H1 (cell line): ENCODE data around the gene BCAP31. TPM values are rescaled to one million over a fixed set of nuclear protein-coding genes. Genes with fewer than 3 reads are reported as not detected.
A peak's percentile ranks its signal among the peaks of the same experiment; 100 is the strongest.

Experiments used
- CTCF ChIA-PET: fragments of 300-600 bp; sonication (Branson Sonifier 250); formaldehyde crosslinking; loops from one replicate; lab custom pipeline; 2021; ENCODE audit not compliant: partially characterized antibody; lab: Charles Lee
- POLR2A ChIA-PET: fragments of 300-600 bp; sonication (Branson Sonifier 250); formaldehyde crosslinking; loops from one replicate; lab custom pipeline; 2021; ENCODE audit warnings: inconsistent platforms; ENCODE audit not compliant: partially characterized antibody; lab: Charles Lee
- DNase-seq, 2 experiments: peaks; one replicate each; pipeline versions ENCODE4 v3.0.0 to v3.0.0-alpha.2; 2010 to 2022; ENCODE audit warnings: low spot score in 2 of 2, low read depth in 1 of 2, mixed read lengths in 1 of 2
- FAIRE-seq: peaks from 2 replicates; lab custom pipeline; 2011; peaks lifted over from hg19 to GRCh38; lab: Jason Lieb, UNC
- H2AFZ ChIP-seq: 2 replicates; pipeline ENCODE4 v1.8.1; 2012; ENCODE audit warnings: low read length, inconsistent platforms
- H2AK5ac ChIP-seq: 2 replicates; pipeline ENCODE4 v1.6.1; 2013; ENCODE audit warnings: low read depth, low read length
- H2BK120ac ChIP-seq: replicated peaks from 2 replicates; pipeline ENCODE3; 2013; ENCODE audit warnings: low read depth, low read length, inconsistent platforms
- H2BK12ac ChIP-seq: 2 replicates; pipeline ENCODE4 v1.6.1; 2013; ENCODE audit warnings: low read depth, low read length
- H2BK15ac ChIP-seq: 2 replicates; pipeline ENCODE4 v1.6.1; 2013; ENCODE audit warnings: low read length
- H2BK20ac ChIP-seq: 2 replicates; pipeline ENCODE4 v1.6.1; 2013; ENCODE audit warnings: low read length
- H2BK5ac ChIP-seq: 2 replicates; pipeline ENCODE4 v1.6.1; 2013; ENCODE audit warnings: low read depth, low read length
- H3K14ac ChIP-seq: 2 replicates; pipeline ENCODE4 v1.6.1; 2013; ENCODE audit warnings: inconsistent platforms; ENCODE audit not compliant: insufficient read length
- H3K18ac ChIP-seq: 2 replicates; pipeline ENCODE4 v1.6.1; 2013; ENCODE audit warnings: low read length; ENCODE audit errors: extremely low read depth
- H3K23ac ChIP-seq: 2 replicates; pipeline ENCODE4 v1.6.1; 2013; ENCODE audit warnings: inconsistent platforms; ENCODE audit not compliant: insufficient read length
- H3K23me2 ChIP-seq: 2 replicates; pipeline ENCODE4 v1.6.1; 2013; ENCODE audit warnings: low read depth, low read length
- H3K27ac ChIP-seq: 2 replicates; pipeline ENCODE4 v1.6.1; 2011; ENCODE audit warnings: low read depth, low read length, inconsistent platforms
- H3K27me3 ChIP-seq, 4 experiments: replicated peaks in 1 of 4; 1 replicate in 1 of 4; 2 replicates in 3 of 4; pipeline versions ENCODE4 v1.6.1 to v1.8.1; 2011 to 2013; ENCODE audit warnings: low read length in 3 of 4, mild to moderate bottlenecking in 3 of 4, inconsistent platforms in 2 of 4, mixed read lengths in 2 of 4, moderate library complexity in 1 of 4; ENCODE audit not compliant: control insufficient read depth in 3 of 4, insufficient read depth in 3 of 4; ENCODE audit errors: extremely low read depth in 1 of 4
- H3K36me3 ChIP-seq, 4 experiments: 2 replicates each; pipeline versions ENCODE4 v1.6.1 to v1.8.1; 2011 to 2013; ENCODE audit warnings: mild to moderate bottlenecking in 4 of 4, low read length in 3 of 4, moderate library complexity in 2 of 4, control low read depth in 1 of 4, inconsistent platforms in 1 of 4; ENCODE audit not compliant: insufficient read depth in 4 of 4, control insufficient read depth in 2 of 4
- H3K4ac ChIP-seq: replicated peaks from 2 replicates; pipeline ENCODE3; 2013; ENCODE audit warnings: low read length, low read depth, mixed read lengths, inconsistent platforms; ENCODE audit not compliant: insufficient read length
- H3K4me1 ChIP-seq, 4 experiments: replicated peaks in 1 of 4; 1 replicate in 1 of 4; 2 replicates in 3 of 4; pipeline versions ENCODE4 v1.6.1 to v1.8.1; 2011 to 2013; ENCODE audit warnings: low read length in 3 of 4, inconsistent platforms in 2 of 4, mixed read lengths in 1 of 4; ENCODE audit not compliant: insufficient read depth in 4 of 4, control insufficient read depth in 3 of 4
- H3K4me2 ChIP-seq, 2 experiments: 2 replicates each; pipeline versions ENCODE4 v1.6.1 to v1.8.1; 2011 to 2013; ENCODE audit warnings: low read depth in 2 of 2, low read length in 2 of 2, control low read depth in 1 of 2, inconsistent platforms in 1 of 2, mild to moderate bottlenecking in 1 of 2; ENCODE audit not compliant: insufficient read depth in 1 of 2
- H3K4me3 ChIP-seq, 4 experiments: fragments of 200-600, 300-600 bp in 1 of 4; sonication (generic), shearing (Covaris generic), sonication (Bioruptor Twin) in 1 of 4; 2 replicates each; pipeline versions ENCODE4 v1.5.1 to v1.8.1; 2011 to 2016; ENCODE audit warnings: low read length in 4 of 4, low read depth in 3 of 4, control low read depth in 2 of 4, inconsistent platforms in 2 of 4, mild to moderate bottlenecking in 2 of 4, mixed read lengths in 1 of 4, moderate library complexity in 1 of 4; ENCODE audit not compliant: insufficient read depth in 2 of 4; ENCODE audit errors: extremely low read depth in 1 of 4
- H3K56ac ChIP-seq: replicated peaks from 2 replicates; pipeline ENCODE3; 2013; ENCODE audit warnings: low read depth, mild to moderate bottlenecking, mixed read lengths, low read length, inconsistent platforms; ENCODE audit not compliant: insufficient read length
- H3K79me1 ChIP-seq: 2 replicates; pipeline ENCODE4 v1.6.1; 2013; ENCODE audit warnings: low read depth, low read length, control low read depth
- H3K79me2 ChIP-seq, 2 experiments: 2 replicates each; pipeline versions ENCODE4 v1.6.1 to v1.8.1; 2012 to 2013; ENCODE audit warnings: low read length in 2 of 2, mild to moderate bottlenecking in 2 of 2, inconsistent platforms in 1 of 2; ENCODE audit not compliant: insufficient read depth in 2 of 2, control insufficient read depth in 1 of 2
- H3K9ac ChIP-seq, 4 experiments: replicated peaks in 1 of 4; 1 replicate in 1 of 4; 2 replicates in 3 of 4; pipeline versions ENCODE4 v1.6.1 to v1.8.1; 2011 to 2013; ENCODE audit warnings: low read depth in 3 of 4, low read length in 3 of 4, control low read depth in 2 of 4, mild to moderate bottlenecking in 2 of 4, moderate library complexity in 2 of 4, inconsistent platforms in 1 of 4; ENCODE audit errors: extremely low read depth in 1 of 4
- H3K9me3 ChIP-seq, 2 experiments: 2 replicates each; pipeline versions ENCODE4 v1.6.1 to v1.8.1; 2012 to 2013; ENCODE audit warnings: mild to moderate bottlenecking in 2 of 2, moderate library complexity in 2 of 2, control low read depth in 1 of 2, inconsistent platforms in 1 of 2, low read depth in 1 of 2, low read length in 1 of 2, mixed read lengths in 1 of 2; ENCODE audit not compliant: insufficient read depth in 2 of 2
- H4K20me1 ChIP-seq, 2 experiments: replicated peaks in 1 of 2; 2 replicates each; pipeline versions ENCODE3 to v1.8.1; 2011 to 2013; ENCODE audit warnings: inconsistent platforms in 2 of 2, low read length in 2 of 2, mild to moderate bottlenecking in 1 of 2; ENCODE audit not compliant: insufficient read depth in 2 of 2, control insufficient read depth in 1 of 2
- H4K5ac ChIP-seq: 2 replicates; pipeline ENCODE4 v1.6.1; 2013; ENCODE audit warnings: low read length, low read depth, mixed read lengths, inconsistent platforms; ENCODE audit not compliant: insufficient read length
- H4K8ac ChIP-seq: 2 replicates; pipeline ENCODE4 v1.8.0; 2013; ENCODE audit warnings: mild to moderate bottlenecking, moderate library complexity, low read length, inconsistent platforms; ENCODE audit not compliant: insufficient read depth; ENCODE audit errors: extremely low read depth
- H4K91ac ChIP-seq: replicated peaks from 2 replicates; pipeline ENCODE3; 2013; ENCODE audit warnings: low read length, mixed read lengths, inconsistent platforms; ENCODE audit not compliant: insufficient read length
- RAD21 ChIP-seq, 2 experiments: IDR thresholded peaks in 1 of 2; conservative IDR thresholded peaks in 1 of 2; 2 replicates each; pipeline ENCODE4 v1.6.1; 2011; ENCODE audit warnings: low read depth in 2 of 2, low read length in 2 of 2, improper control_type of control experiment in 1 of 2, inconsistent platforms in 1 of 2, mild to moderate bottlenecking in 1 of 2, moderate library complexity in 1 of 2
- RNF2 ChIP-seq: fragments of 200-900, 300-1000 bp; sonication (generic); IDR thresholded peaks from 2 replicates; pipeline ENCODE4 v1.7.1; 2016; ENCODE audit warnings: borderline replicate concordance, low read depth, mild to moderate bottlenecking, antibody characterized with exemption, low read length; ENCODE audit not compliant: poor library complexity, severe bottlenecking; ENCODE audit errors: missing control alignments
- YY1 ChIP-seq: IDR thresholded peaks from 2 replicates; pipeline ENCODE4 v1.6.1; 2011; ENCODE audit warnings: low read depth, mild to moderate bottlenecking, low read length
- WGBS, 2 experiments: shearing (Covaris generic) in 1 of 2; methylation state at CpG; one replicate each; pipeline versions ENCODE4 v1.1.6 to v1.1.7; 2013 to 2015; ENCODE audit warnings: low lambda C conversion rate in 2 of 2, mixed read lengths in 2 of 2, inconsistent platforms in 1 of 2, low coverage in 1 of 2, missing lambda C conversion rate in 1 of 2; ENCODE audit not compliant: insufficient replicate concordance in 2 of 2, insufficient coverage in 1 of 2, insufficient read length in 1 of 2; ENCODE audit errors: extremely low coverage in 1 of 2, missing lambda C conversion rate in 1 of 2; 5-methylcytosine and 5-hydroxymethylcytosine counted together
- polyA plus RNA-seq, 7 experiments: library from polyadenylated mRNA; depleted of rRNA in 3 of 7; stranded (reverse) in 5 of 7; unstranded in 2 of 7; fragments of >200 nt in 5 of 7; fragments of 200-250 nt in 2 of 7; gene quantifications; 1 replicate in 5 of 7; 2 replicates in 1 of 7; 4 replicates in 1 of 7; pipeline versions ENCODE4 v1.2.1 to v1.2.3, GENCODE V29; 2011 to 2013; ENCODE audit warnings: missing spikeins in 2 of 7, mixed read lengths in 2 of 7
- total RNA-seq: library from RNA; stranded (reverse); fragmentation: NEBNext Ultra II Directional; extraction: Animal tissue kit (Norgen Biotek cat#: 25700); gene quantifications from 2 replicates; pipeline ENCODE4 v1.2.1, GENCODE V29; 2021
- TF ChIP-seq, protein P1 (sequence below), 3 experiments: IDR thresholded peaks; 1 replicate in 2 of 3; 2 replicates in 1 of 3; pipeline versions ENCODE4 v1.5.1 to v1.6.1; 2011; ENCODE audit warnings: low read length in 3 of 3, mild to moderate bottlenecking in 3 of 3, inconsistent platforms in 2 of 3, low read depth in 1 of 3, moderate library complexity in 1 of 3; ENCODE audit not compliant: insufficient read depth in 1 of 3; ENCODE audit errors: control extremely low read depth in 1 of 3

Gene BCAP31
- total and polyA plus RNA-seq, 2 of the 8 experiments (the other 6 are each of a cell fraction or from before 2014, with no cell fraction given) = 136 to 159 TPM

- no peak overlapping the region for H3K4ac ChIP-seq
- no peak overlapping the region for H3K9ac ChIP-seq
- POLR2A ChIA-PET = no interaction called here
- no peak overlapping the region for H2AK5ac ChIP-seq
- no peaks in the 10 kb centered on the region for H3K23me2 ChIP-seq
- H2BK120ac ChIP-seq = no peak overlapping the region
- DNase-seq (peak in 1 of 2 experiments; percentile 78), FAIRE-seq (no peak)
- H3K9me3 ChIP-seq = no peaks in the 10 kb centered on the region
- CTCF ChIA-PET = interaction anchor here (0.9 to 1.6 kb wide), 4 partner anchors 11 to 184 kb away, joined by 3 to 4 read pairs (median 4); no protein-coding TSS in a partner anchor
- H2BK15ac ChIP-seq = no peak overlapping the region
- no peak overlapping the region for H2AFZ ChIP-seq
- H2BK5ac ChIP-seq = no peak overlapping the region
- H3K56ac ChIP-seq = no peak overlapping the region
- no peak overlapping the region for H4K91ac ChIP-seq
- peak overlapping the region; percentile 12 to 60 (median 40) for H3K4me3 ChIP-seq
- H4K5ac ChIP-seq = no peak overlapping the region
- H3K23ac ChIP-seq = no peak overlapping the region
- peak in 1 of 2 experiments; percentile 39; a peak in 1 of 4 replicates for TF ChIP-seq RAD21 (IDR thresholded peaks at IDR 0.05 in 1 of 2, conservative IDR thresholded peaks at IDR 0.05 in 1 of 2; ENCODE audit: low read depth in 2 of 2, low read length in 2 of 2)
- TF ChIP-seq, protein P1, sequence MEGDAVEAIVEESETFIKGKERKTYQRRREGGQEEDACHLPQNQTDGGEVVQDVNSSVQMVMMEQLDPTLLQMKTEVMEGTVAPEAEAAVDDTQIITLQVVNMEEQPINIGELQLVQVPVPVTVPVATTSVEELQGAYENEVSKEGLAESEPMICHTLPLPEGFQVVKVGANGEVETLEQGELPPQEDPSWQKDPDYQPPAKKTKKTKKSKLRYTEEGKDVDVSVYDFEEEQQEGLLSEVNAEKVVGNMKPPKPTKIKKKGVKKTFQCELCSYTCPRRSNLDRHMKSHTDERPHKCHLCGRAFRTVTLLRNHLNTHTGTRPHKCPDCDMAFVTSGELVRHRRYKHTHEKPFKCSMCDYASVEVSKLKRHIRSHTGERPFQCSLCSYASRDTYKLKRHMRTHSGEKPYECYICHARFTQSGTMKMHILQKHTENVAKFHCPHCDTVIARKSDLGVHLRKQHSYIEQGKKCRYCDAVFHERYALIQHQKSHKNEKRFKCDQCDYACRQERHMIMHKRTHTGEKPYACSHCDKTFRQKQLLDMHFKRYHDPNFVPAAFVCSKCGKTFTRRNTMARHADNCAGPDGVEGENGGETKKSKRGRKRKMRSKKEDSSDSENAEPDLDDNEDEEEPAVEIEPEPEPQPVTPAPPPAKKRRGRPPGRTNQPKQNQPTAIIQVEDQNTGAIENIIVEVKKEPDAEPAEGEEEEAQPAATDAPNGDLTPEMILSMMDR (IDR thresholded peaks at IDR 0.05; ENCODE audit: control extremely low read depth in 1 of 3, insufficient read depth in 1 of 3, low read depth in 1 of 3, low read length in 3 of 3) = peak in 2 of 3 experiments; percentile 42 to 61; a peak in 3 of 4 replicates
- TF ChIP-seq YY1 = peak; percentile 47; the same call in 1 of the 2 replicates
- no peak for TF ChIP-seq RNF2
- peaks cover 0 to 3% (median 1%) of the 10 kb centered on the region in 4 experiments; a peak in 2 of 7 replicates for H3K4me1 ChIP-seq
- no peaks in the 10 kb centered on the region for H3K79me1 ChIP-seq
- H2BK20ac ChIP-seq = no peak overlapping the region
- H3K36me3 ChIP-seq = no peaks in the 10 kb centered on the region
- H3K18ac ChIP-seq = no peak overlapping the region; the same call in 1 of the 2 replicates
- no peaks in the 10 kb centered on the region for H4K20me1 ChIP-seq
- no peaks in the 10 kb centered on the region for H3K79me2 ChIP-seq
- no peaks in the 10 kb centered on the region for H3K27me3 ChIP-seq
- H4K8ac ChIP-seq = no peak overlapping the region
- H3K14ac ChIP-seq = no peak overlapping the region
- no peak overlapping the region for H2BK12ac ChIP-seq
- H3K27ac ChIP-seq = no peak overlapping the region
- peak overlapping the region; percentile 60 to 65 for H3K4me2 ChIP-seq
- WGBS, 2 experiments = 42% methylated on average over 7 of the region's 38 CpGs; no CpG with 5 or more reads in 1 of the 2 experiments
Measured at GRCh38 chrX:153744210-153745066, 20.3 kb upstream of the BCAP31 start.
